Muscle layer of duodenum (tissue), 2 donors: ENCODE measurements around the gene FMO4.
"Not testable (repeated sequence)": the region's sequence is repeated elsewhere in the genome, so short reads cannot be mapped to it uniquely, and the experiment has no call there.

Experiments
- H3K27ac ChIP-seq: one replicate; pipeline ENCODE4 v1.7.0; 2013; ENCODE audit warnings: mild to moderate bottlenecking, low read length
- H3K27me3 ChIP-seq: one replicate; pipeline ENCODE4 v1.7.0; 2013; ENCODE audit warnings: low read depth, mild to moderate bottlenecking, control low read depth, low read length
- H3K36me3 ChIP-seq, 2 donors: one replicate each; pipeline ENCODE4 v1.7.0; 2013; ENCODE audit warnings: low read length in 2 of 2, control low read depth in 1 of 2, mild to moderate bottlenecking in 1 of 2; ENCODE audit not compliant: insufficient read depth in 2 of 2, control insufficient read depth in 1 of 2
- H3K4me1 ChIP-seq, 2 donors: one replicate each; pipeline ENCODE4 v1.7.0; 2013; ENCODE audit warnings: low read length in 2 of 2, mild to moderate bottlenecking in 2 of 2, control low read depth in 1 of 2, moderate library complexity in 1 of 2; ENCODE audit not compliant: insufficient read depth in 2 of 2, control insufficient read depth in 1 of 2
- H3K4me3 ChIP-seq, 2 donors: one replicate each; pipeline ENCODE4 v1.7.0; 2013; ENCODE audit warnings: low read length in 2 of 2, low read depth in 1 of 2, mild to moderate bottlenecking in 1 of 2
- H3K9me3 ChIP-seq, 2 donors: one replicate each; pipeline ENCODE4 v1.7.0; 2013; ENCODE audit warnings: low read length in 2 of 2, control low read depth in 1 of 2, mild to moderate bottlenecking in 1 of 2; ENCODE audit not compliant: control insufficient read depth in 1 of 2
- donor health status: healthy.

FMO4 gene

DNA sequence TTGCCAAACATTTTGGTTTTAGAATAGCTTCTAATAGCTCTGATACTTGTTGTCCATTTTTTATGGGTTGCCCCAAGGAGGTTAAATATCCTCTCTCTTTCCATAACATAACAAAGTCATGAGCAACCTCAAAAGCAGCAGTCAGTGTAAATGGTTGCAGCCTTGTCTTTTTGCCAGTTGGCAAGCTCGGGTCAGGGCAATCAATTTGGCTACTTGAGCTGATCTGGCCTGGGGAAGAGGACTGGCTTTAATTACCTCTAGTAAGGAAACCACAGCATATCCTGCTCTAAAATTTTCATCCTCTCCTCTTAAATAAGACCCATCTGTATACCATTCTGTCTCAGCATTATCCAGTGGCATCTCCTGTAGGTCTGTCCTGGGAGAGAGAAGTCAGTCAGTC, 21.2 kb upstream of the FMO4 start:
- Histone ChIP-seq H3K9me3 (no peaks in the 10 kb centered on the region), H3K4me3 (no peak overlapping the region), H3K36me3 (no peaks in the 10 kb centered on the region), H3K4me1 (no peaks in the 10 kb centered on the region), H3K27ac (no peak overlapping the region), H3K27me3 (no peaks in the 10 kb centered on the region)

DNA sequence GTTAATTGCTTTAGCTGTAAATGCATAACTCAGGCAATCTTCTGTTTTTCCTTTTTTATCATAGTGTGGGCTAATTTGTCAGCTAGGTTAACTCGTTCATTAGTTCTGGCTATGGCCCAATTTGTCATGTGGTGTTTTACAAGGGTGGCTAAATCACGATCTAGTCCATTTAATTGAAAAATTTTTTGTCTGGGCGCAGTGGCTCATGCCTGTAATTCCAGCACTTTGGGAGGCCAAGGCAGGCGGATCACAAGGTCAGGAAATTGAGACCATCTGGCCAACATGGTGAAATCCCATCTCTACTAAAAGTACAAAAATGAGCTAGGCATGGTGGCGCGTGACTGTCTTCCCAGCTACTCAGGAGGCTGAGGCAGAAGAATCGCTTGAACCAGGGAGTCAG, 18.6 kb upstream of the FMO4 start:
- H3K9me3 ChIP-seq, result peaks cover 0 to 13% of the 10 kb centered on the region in 2 donors
- not testable (repeated sequence) for H3K27ac ChIP-seq, H3K27me3 ChIP-seq, H3K4me3 ChIP-seq, H3K36me3 ChIP-seq, H3K4me1 ChIP-seq

DNA sequence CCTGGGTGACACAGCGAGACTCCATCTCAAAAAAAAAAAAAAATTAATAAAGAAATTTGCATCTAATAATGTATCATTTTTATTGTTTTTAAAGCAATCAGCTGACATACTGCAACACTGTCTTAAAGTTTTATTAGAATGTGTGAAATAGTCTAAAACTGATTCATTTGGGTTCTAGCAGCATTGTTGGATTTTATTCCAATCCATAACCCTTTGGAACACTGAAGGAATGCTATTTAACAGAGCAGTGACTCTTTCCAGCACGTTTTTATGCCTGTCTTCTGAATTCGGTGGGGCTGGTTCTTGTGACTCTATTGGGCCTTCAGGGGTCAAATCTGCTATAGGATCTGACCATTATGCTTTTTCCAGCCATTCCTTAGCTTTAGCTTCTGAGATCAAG, 18.2 kb upstream of the FMO4 start:
- no peaks in the 10 kb centered on the region for H3K4me1 ChIP-seq
- no peaks in the 10 kb centered on the region for H3K27me3 ChIP-seq
- H3K27ac ChIP-seq, result no peak overlapping the region
- no peak overlapping the region for H3K4me3 ChIP-seq
- H3K36me3 ChIP-seq, result no peaks in the 10 kb centered on the region
- peaks cover 0 to 15% of the 10 kb centered on the region in 2 donors for H3K9me3 ChIP-seq

DNA sequence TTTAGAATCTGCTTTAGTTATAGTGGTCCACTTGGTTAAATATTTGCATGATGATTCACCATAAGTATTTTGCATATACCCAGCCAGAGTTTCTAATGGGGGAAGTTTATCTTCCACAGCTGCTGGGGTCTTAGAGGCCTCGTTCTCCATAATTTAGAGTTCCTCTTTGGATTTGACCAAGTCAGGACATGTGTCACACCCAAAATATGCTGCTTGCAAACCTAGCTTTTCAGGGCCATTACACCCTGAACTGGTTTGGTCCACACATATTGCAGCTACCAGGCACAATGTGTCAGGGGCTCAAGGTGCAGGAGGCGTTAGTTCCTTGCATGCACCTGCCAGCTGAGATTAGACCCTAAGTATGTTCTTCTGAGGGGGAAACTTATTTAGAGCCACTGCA, 17.1 kb upstream of the FMO4 start:
- H3K27ac ChIP-seq, result no peak overlapping the region
- H3K27me3 ChIP-seq, result no peaks in the 10 kb centered on the region
- no peaks in the 10 kb centered on the region for H3K36me3 ChIP-seq
- H3K9me3 ChIP-seq, result peaks cover 0 to 18% of the 10 kb centered on the region in 2 donors
- no peaks in the 10 kb centered on the region for H3K4me1 ChIP-seq
- H3K4me3 ChIP-seq, result no peak overlapping the region

DNA sequence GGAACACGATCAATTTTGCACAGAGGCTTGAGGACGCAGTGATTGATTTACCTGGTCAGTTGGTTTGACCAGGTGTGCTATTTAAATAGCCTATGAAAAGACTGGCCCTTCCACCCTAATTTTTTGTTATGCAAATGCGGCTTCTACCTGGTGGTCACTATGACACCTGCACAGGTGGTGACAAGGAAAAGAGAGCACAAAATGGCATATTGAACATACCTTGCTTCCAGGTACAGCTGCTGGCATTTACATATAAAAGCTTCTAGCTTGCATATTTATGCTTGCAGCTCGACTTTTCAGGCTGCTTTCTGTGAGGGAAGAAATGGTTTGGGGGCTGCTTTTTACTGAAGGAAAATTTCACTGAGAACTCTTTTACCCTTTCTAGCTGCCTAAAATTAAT, 15.3 kb upstream of the FMO4 start:
- H3K4me3 ChIP-seq, result no peak overlapping the region
- peaks cover 0 to 18% of the 10 kb centered on the region in 2 donors for H3K9me3 ChIP-seq

DNA sequence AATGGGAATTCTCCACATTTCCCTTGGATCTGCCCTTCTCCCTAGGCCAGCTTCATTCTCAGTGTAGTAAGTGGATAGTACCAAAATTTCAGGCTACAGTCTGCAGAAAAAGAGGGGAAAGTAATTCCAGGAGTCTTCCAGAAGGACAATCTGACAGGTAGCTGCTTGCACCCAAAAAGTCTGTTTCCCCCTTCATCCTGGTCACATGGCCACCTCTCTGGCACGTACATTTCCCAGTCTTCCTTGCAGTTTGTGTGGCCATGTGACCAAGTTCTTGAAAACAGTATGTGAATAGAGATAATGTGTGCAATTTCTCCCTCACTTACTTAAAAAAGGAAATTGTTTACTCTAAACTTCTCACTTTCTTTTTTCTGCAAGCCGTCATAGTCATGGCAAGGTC, 14.6 kb upstream of the FMO4 start:
- H3K4me1 ChIP-seq, result no peaks in the 10 kb centered on the region
- peak overlapping the region in 1 of 2 donors; percentile 12 for H3K4me3 ChIP-seq
- peaks cover 0 to 18% of the 10 kb centered on the region in 2 donors for H3K9me3 ChIP-seq
- H3K27ac ChIP-seq, result no peak overlapping the region
- no peaks in the 10 kb centered on the region for H3K36me3 ChIP-seq
- H3K27me3 ChIP-seq, result no peaks in the 10 kb centered on the region

More for the DNA sequence above, 15.3 kb upstream of the FMO4 start:
- no peaks in the 10 kb centered on the region for H3K27me3 ChIP-seq
- H3K4me1 ChIP-seq, result no peaks in the 10 kb centered on the region
- no peaks in the 10 kb centered on the region for H3K36me3 ChIP-seq
- no peak overlapping the region for H3K27ac ChIP-seq

DNA sequence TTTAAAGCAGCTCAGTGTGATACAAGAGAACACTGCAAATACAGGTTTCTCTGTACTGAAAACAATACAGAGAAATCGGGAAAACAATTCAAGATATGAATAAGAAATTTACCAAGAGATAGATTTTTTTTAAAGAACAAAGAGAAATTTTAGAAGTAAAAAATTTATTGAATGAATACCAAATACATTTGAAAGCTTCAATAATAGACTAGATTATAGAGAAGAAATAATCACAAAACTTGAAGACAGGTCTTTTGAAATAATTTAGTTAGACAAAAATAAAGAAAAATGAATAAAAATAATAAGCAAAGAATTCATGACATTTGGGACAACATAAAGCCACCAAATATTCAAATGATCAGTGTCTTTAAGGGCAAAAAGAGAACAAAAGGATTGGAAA, 13.6 kb upstream of the FMO4 start:
- H3K4me3 ChIP-seq, result no peak overlapping the region
- H3K9me3 ChIP-seq, result peaks cover 0 to 21% of the 10 kb centered on the region in 2 donors

DNA sequence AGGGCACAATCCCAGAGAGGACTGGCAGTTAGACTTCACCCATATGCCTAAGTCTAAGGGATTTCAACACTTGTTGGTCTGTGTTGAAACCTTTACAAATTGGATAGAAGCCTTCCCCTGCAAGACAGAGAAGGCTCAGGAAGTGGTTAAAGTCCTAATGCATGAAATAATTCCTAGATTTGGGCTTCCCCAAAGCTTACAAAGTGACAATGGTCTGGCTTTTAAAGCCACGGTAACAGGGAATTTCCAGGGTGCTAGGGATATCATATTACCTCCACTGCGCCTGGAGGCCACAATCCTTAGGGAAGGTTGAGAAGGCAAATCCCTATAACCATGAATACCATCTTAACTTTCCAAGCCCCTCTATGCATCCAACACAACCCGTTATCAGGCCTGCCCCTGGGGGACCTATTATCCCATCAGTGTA, 3.3 kb upstream of the FMO4 start:
- no peaks in the 10 kb centered on the region for H3K9me3 ChIP-seq
- H3K27me3 ChIP-seq, result no peaks in the 10 kb centered on the region
- H3K27ac ChIP-seq, result no peak overlapping the region
- H3K36me3 ChIP-seq, result no peaks in the 10 kb centered on the region
- no peak overlapping the region for H3K4me3 ChIP-seq
- peaks cover 0 to 3% of the 10 kb centered on the region in 2 donors for H3K4me1 ChIP-seq

More for the DNA sequence above, 13.6 kb upstream of the FMO4 start:
- Histone ChIP-seq H3K4me1 (no peaks in the 10 kb centered on the region), H3K36me3 (no peaks in the 10 kb centered on the region), H3K27ac (no peak overlapping the region), H3K27me3 (no peaks in the 10 kb centered on the region)

DNA sequence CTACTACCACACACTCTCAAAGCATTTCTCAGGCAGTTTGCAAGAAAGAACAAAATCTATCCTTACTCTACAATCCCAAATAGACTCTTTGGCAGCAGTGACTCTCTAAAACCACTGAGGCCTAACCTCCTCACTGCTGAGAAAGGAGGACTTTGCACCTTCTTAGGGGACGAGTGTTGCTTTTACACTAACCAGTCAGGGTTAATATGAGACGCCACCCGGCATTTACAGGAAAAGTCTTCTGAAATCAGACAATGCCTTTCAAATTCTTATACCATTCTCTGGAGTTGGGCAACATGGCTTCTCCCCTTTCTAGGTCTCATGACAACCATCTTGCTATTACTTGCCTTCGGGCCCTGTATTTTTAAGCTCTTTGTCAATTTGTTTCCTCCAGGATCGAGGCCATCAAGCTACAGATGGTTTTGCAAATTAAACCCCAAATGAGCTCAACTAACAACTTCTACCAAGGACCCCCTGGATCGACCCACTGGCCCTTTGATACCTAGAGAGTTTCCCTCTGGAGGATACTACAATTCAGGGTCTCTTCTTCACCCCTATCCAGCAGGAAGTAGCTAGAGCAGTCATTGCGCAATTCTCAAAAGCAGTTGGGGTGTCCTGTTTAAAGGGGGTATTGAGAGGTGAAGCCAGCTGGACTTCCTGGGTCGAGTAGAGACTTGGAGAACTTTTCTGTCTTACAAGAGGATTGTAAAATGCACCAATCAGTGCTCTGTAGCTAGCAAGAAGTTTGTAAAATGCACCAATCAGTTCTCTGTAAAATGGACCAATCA, 2.0 kb upstream of the FMO4 start:
- Histone ChIP-seq H3K27ac (no peak overlapping the region), H3K4me3 (no peak overlapping the region), H3K9me3 (no peaks in the 10 kb centered on the region), H3K4me1 (peaks cover 0 to 3% of the 10 kb centered on the region in 2 donors), H3K36me3 (no peaks in the 10 kb centered on the region), H3K27me3 (no peaks in the 10 kb centered on the region)

DNA sequence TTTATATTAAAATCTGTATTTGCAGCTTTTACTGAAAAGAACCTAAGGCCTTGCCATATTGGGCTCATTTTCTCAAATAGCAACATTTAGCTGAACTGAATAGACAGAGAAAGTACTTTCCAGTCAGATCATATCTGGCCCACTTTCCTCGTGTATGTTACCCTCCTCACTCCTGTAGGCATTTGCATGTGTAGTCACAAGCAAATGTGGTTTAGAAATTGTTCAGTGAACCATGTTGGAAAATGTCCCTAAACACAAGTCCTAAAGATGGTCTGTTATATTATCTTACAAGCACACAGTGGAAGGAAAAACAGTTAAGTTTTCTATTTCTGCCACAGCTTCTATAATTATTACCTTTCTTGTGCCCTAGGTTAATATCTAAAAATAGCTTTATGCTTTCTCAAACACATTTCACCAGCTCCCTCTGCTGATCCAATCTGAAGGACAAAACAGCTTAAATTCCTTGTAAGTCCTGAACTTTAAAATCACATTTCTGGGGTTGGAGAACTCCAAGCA, 606 bp upstream of the FMO4 start:
- Histone ChIP-seq H3K4me3 (peak overlapping the region in 1 of 2 donors; percentile 49), H3K27ac (peak overlapping the region; percentile 85)

DNA sequence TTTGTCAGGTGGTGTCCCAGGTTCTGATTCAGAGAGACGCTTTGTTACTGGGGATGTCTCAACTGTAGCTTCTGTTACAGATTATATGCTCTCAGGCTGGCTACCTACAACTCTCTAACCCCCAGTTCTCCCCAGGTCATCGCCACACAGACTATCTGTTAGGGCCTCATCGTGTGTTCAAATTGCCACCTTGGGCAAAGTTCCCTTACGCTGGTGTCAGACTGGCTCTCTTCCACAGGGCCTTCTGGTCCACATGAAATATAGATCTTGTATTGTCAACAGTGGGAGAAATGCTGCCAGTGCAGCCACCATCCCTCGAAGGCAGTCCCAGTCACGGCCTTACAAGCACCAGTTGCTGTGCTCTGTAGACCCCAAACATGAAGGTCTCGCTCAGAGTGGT, 15.3 kb downstream of the FMO4 start:
- Histone ChIP-seq H3K27ac (no peak overlapping the region), H3K27me3 (no peaks in the 10 kb centered on the region), H3K4me3 (no peak overlapping the region), H3K9me3 (no peaks in the 10 kb centered on the region), H3K4me1 (no peaks in the 10 kb centered on the region), H3K36me3 (peaks cover 0 to 3% of the 10 kb centered on the region in 2 donors)

More for the DNA sequence above, 606 bp upstream of the FMO4 start:
- Histone ChIP-seq H3K27me3 (no peaks in the 10 kb centered on the region), H3K9me3 (no peaks in the 10 kb centered on the region), H3K4me1 (peaks cover 0 to 3% of the 10 kb centered on the region in 2 donors), H3K36me3 (no peaks in the 10 kb centered on the region)
